Esophagus squamous epithelium (tissue), 4 donors: ENCODE results near the gene FTSJ1.

Source experiments
- POLR2A ChIP-seq, 4 donors: fragments of 450-650 bp; IDR thresholded peaks; one replicate each; pipeline ENCODE4 v1.6.1; 2017; ENCODE audit warnings: antibody characterized with exemption in 4 of 4, mild to moderate bottlenecking in 4 of 4, moderate library complexity in 3 of 4
- TF ChIP-seq, protein P1 (sequence below), 6 experiments: fragments of 450-650 bp in 4 of 6; fragments of 200-600 bp in 2 of 6; sonication (generic) in 2 of 6; IDR thresholded peaks; one replicate each; pipeline ENCODE4 v1.5.1; 2016 to 2019; ENCODE audit warnings: antibody characterized with exemption in 6 of 6, mild to moderate bottlenecking in 4 of 6, moderate library complexity in 4 of 6

DNA sequence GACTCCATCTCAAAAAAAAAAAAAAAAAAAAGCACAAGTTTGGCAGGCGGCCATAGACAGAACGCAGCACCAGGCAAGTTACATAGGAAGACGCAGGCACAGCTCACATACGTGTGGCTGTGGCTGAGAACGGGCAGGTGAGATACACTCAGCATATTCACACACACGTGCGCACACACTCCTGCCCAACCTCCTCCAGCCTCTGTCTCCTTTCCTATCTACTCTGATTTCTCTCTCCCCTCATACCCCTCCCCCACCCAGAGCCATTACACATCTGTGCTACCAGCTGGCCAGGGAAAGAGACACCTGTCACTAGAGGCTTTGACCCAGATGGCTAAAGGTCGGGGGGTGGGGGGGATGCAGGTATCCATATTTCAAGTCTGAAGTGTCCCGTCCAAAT is 3.8 kb upstream of the FTSJ1 start:
- TF ChIP-seq, protein P1, sequence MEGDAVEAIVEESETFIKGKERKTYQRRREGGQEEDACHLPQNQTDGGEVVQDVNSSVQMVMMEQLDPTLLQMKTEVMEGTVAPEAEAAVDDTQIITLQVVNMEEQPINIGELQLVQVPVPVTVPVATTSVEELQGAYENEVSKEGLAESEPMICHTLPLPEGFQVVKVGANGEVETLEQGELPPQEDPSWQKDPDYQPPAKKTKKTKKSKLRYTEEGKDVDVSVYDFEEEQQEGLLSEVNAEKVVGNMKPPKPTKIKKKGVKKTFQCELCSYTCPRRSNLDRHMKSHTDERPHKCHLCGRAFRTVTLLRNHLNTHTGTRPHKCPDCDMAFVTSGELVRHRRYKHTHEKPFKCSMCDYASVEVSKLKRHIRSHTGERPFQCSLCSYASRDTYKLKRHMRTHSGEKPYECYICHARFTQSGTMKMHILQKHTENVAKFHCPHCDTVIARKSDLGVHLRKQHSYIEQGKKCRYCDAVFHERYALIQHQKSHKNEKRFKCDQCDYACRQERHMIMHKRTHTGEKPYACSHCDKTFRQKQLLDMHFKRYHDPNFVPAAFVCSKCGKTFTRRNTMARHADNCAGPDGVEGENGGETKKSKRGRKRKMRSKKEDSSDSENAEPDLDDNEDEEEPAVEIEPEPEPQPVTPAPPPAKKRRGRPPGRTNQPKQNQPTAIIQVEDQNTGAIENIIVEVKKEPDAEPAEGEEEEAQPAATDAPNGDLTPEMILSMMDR (IDR thresholded peaks at IDR 0.05) = no peak
- TF ChIP-seq POLR2A (IDR thresholded peaks at IDR 0.05) = no peak
